NT2/D1 (cell line): Measurements from ENCODE around the gene LRRC8E.

ENCODE experiments used
- DNase-seq: peaks from one replicate; pipeline ENCODE4 v3.0.0-alpha.2; 2011; ENCODE audit warnings: low read depth, low spot score
- H3K27me3 ChIP-seq: 2 replicates; pipeline ENCODE4 v1.6.0; 2011; ENCODE audit warnings: mild to moderate bottlenecking; ENCODE audit not compliant: insufficient read length, insufficient read depth
- H3K36me3 ChIP-seq: 2 replicates; pipeline ENCODE4 v1.6.1; 2011; ENCODE audit warnings: mild to moderate bottlenecking, low read length, mixed read lengths; ENCODE audit not compliant: insufficient read depth, insufficient read length
- H3K4me1 ChIP-seq: 2 replicates; pipeline ENCODE4 v1.5.1; 2011; ENCODE audit not compliant: insufficient read depth, insufficient read length
- H3K4me3 ChIP-seq: 2 replicates; pipeline ENCODE4 v1.5.1; 2011; ENCODE audit warnings: low read depth; ENCODE audit not compliant: insufficient read length
- H3K9ac ChIP-seq: 2 replicates; pipeline ENCODE4 v1.6.0; 2011; ENCODE audit warnings: low read depth; ENCODE audit not compliant: insufficient read length
- H3K9me3 ChIP-seq: 2 replicates; pipeline ENCODE4 v1.5.1; 2011; ENCODE audit warnings: mild to moderate bottlenecking, low read length; ENCODE audit not compliant: insufficient read depth
- SUZ12 ChIP-seq: IDR thresholded peaks from 2 replicates; pipeline ENCODE4 v1.6.1; 2011; ENCODE audit not compliant: insufficient read length, insufficient read depth; ENCODE audit errors: extremely low read depth
- YY1 ChIP-seq: IDR thresholded peaks from 2 replicates; pipeline ENCODE4 v1.6.1; 2011; ENCODE audit not compliant: insufficient read length, insufficient read depth
- ZNF274 ChIP-seq: IDR thresholded peaks from 2 replicates; pipeline ENCODE4 v1.6.1; 2011; ENCODE audit warnings: mild to moderate bottlenecking, low read depth, low read length

LRRC8E gene

GRCh38 chr19:7904074-7905020 lies 16.0 kb downstream of the LRRC8E start:
- no peaks in the 10 kb centered on the region for H3K9me3 ChIP-seq
- TF ChIP-seq ZNF274 = no peak
- TF ChIP-seq YY1 = no peak
- TF ChIP-seq SUZ12 = no peak
- no peak for DNase-seq
- peak overlapping the region; percentile 92 for H3K9ac ChIP-seq
- peaks cover 35% of the 10 kb centered on the region for H3K4me1 ChIP-seq
- H3K4me3 ChIP-seq = peak overlapping the region; percentile 98
- no peaks in the 10 kb centered on the region for H3K27me3 ChIP-seq
- peaks cover 46% of the 10 kb centered on the region for H3K36me3 ChIP-seq

- no peak for TF ChIP-seq YY1
- no peak for TF ChIP-seq SUZ12
- no peak for TF ChIP-seq ZNF274
- Histone ChIP-seq H3K9me3 (no peaks in the 10 kb centered on the region), H3K4me1 (peaks cover 35% of the 10 kb centered on the region), H3K9ac (peak overlapping the region; percentile 42), H3K27me3 (no peaks in the 10 kb centered on the region), H3K4me3 (no peak overlapping the region), H3K36me3 (peaks cover 45% of the 10 kb centered on the region)
- no peak for DNase-seq
Observed at GRCh38 chr19:7905268-7905667, 17.0 kb downstream of the LRRC8E start.

- H3K9ac ChIP-seq = no peak overlapping the region
- DNase-seq = no peak
- H3K9me3 ChIP-seq = no peaks in the 10 kb centered on the region
- TF ChIP-seq YY1 (no peak), SUZ12 (no peak), ZNF274 (no peak)
- peaks cover 47% of the 10 kb centered on the region for H3K36me3 ChIP-seq
- H3K4me3 ChIP-seq = no peak overlapping the region
- no peaks in the 10 kb centered on the region for H3K27me3 ChIP-seq
- peaks cover 31% of the 10 kb centered on the region for H3K4me1 ChIP-seq
Observed at GRCh38 chr19:7905859-7906258, 17.5 kb downstream of the LRRC8E start.

GRCh38 chr19:7907122-7907521 lies 18.8 kb downstream of the LRRC8E start:
- H3K4me1 ChIP-seq = peaks cover 29% of the 10 kb centered on the region

GRCh38 chr19:7907544-7907943 lies 19.2 kb downstream of the LRRC8E start:
- Histone ChIP-seq H3K4me1 (peaks cover 29% of the 10 kb centered on the region), H3K27me3 (no peaks in the 10 kb centered on the region), H3K9ac (no peak overlapping the region), H3K9me3 (no peaks in the 10 kb centered on the region), H3K36me3 (peaks cover 54% of the 10 kb centered on the region), H3K4me3 (no peak overlapping the region)
- TF ChIP-seq SUZ12 (no peak), YY1 (no peak), ZNF274 (no peak)
- no peak for DNase-seq

More at GRCh38 chr19:7907122-7907521, 18.8 kb downstream of the LRRC8E start:
- no peak overlapping the region for H3K9ac ChIP-seq
- no peaks in the 10 kb centered on the region for H3K27me3 ChIP-seq
- peaks cover 52% of the 10 kb centered on the region for H3K36me3 ChIP-seq
- TF ChIP-seq YY1 (no peak), SUZ12 (no peak), ZNF274 (no peak)
- H3K9me3 ChIP-seq = no peaks in the 10 kb centered on the region
- no peak overlapping the region for H3K4me3 ChIP-seq
- no peak for DNase-seq

GRCh38 chr19:7908078-7908699 lies 19.9 kb downstream of the LRRC8E start:
- H3K9me3 ChIP-seq = no peaks in the 10 kb centered on the region
- peak overlapping the region; percentile 62 for H3K9ac ChIP-seq
- TF ChIP-seq ZNF274 = no peak
- no peak for TF ChIP-seq YY1
- no peak for TF ChIP-seq SUZ12
- H3K4me3 ChIP-seq = no peak overlapping the region
- no peak for DNase-seq
- peaks cover 24% of the 10 kb centered on the region for H3K4me1 ChIP-seq
- no peaks in the 10 kb centered on the region for H3K27me3 ChIP-seq
- peaks cover 60% of the 10 kb centered on the region for H3K36me3 ChIP-seq
